Neural progenitor cell (in vitro differentiated cells): Measurements from ENCODE around the gene CRACR2A.

Experiments
- EZH2 ChIP-seq: fragments of 200-600 bp; sonication (generic); IDR thresholded peaks from 2 replicates; pipeline ENCODE4 v1.6.1; 2017; ENCODE audit warnings: antibody characterized with exemption, mild to moderate bottlenecking, moderate library complexity
- TF ChIP-seq, protein P1 (sequence below): fragments of 200-600 bp; sonication (generic); IDR thresholded peaks from 2 replicates; pipeline ENCODE4 v1.5.1; 2017; ENCODE audit warnings: antibody characterized with exemption, mild to moderate bottlenecking

GRCh38 chr12:3686463-3686862 lies 66.4 kb downstream of the CRACR2A start:
- TF ChIP-seq EZH2, result no peak
- TF ChIP-seq, protein P1, sequence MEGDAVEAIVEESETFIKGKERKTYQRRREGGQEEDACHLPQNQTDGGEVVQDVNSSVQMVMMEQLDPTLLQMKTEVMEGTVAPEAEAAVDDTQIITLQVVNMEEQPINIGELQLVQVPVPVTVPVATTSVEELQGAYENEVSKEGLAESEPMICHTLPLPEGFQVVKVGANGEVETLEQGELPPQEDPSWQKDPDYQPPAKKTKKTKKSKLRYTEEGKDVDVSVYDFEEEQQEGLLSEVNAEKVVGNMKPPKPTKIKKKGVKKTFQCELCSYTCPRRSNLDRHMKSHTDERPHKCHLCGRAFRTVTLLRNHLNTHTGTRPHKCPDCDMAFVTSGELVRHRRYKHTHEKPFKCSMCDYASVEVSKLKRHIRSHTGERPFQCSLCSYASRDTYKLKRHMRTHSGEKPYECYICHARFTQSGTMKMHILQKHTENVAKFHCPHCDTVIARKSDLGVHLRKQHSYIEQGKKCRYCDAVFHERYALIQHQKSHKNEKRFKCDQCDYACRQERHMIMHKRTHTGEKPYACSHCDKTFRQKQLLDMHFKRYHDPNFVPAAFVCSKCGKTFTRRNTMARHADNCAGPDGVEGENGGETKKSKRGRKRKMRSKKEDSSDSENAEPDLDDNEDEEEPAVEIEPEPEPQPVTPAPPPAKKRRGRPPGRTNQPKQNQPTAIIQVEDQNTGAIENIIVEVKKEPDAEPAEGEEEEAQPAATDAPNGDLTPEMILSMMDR, result no peak
